Astrocyte (in vitro differentiated cells and primary cell): ENCODE results near the gene TIGAR. TPM values are rescaled to one million over a fixed set of nuclear protein-coding genes. Genes with fewer than 3 reads are reported as not detected.

ENCODE experiments used
- DNase-seq: peaks from one replicate; pipeline ENCODE4 v3.0.0-alpha.2; 2010; ENCODE audit warnings: low read depth
- FAIRE-seq: peaks from 2 replicates; lab custom pipeline; 2011; peaks lifted over from hg19 to GRCh38; lab: Jason Lieb, UNC
- H2AFZ ChIP-seq: 2 replicates; pipeline ENCODE4 v1.6.0; 2012; ENCODE audit warnings: low read depth, low read length, inconsistent platforms
- H3K27ac ChIP-seq: 2 replicates; pipeline ENCODE4 v1.5.1; 2011; ENCODE audit warnings: low read depth, low read length, inconsistent platforms
- H3K27me3 ChIP-seq: 2 replicates; pipeline ENCODE4 v1.6.0; 2011; ENCODE audit warnings: low read length, inconsistent platforms; ENCODE audit not compliant: insufficient read depth
- H3K36me3 ChIP-seq: 2 replicates; pipeline ENCODE4 v1.5.1; 2011; ENCODE audit warnings: low read length, inconsistent platforms; ENCODE audit not compliant: insufficient read depth
- H3K4me1 ChIP-seq: 2 replicates; pipeline ENCODE4 v1.5.1; 2011; ENCODE audit warnings: low read length, inconsistent platforms; ENCODE audit not compliant: insufficient read depth
- H3K4me2 ChIP-seq: 2 replicates; pipeline ENCODE4 v1.6.0; 2012; ENCODE audit warnings: low read length, inconsistent platforms
- H3K4me3 ChIP-seq: 2 replicates; pipeline ENCODE4 v1.5.1; 2011; ENCODE audit warnings: low read depth, mild to moderate bottlenecking, low read length, inconsistent platforms; ENCODE audit not compliant: insufficient read depth
- H3K79me2 ChIP-seq: 2 replicates; pipeline ENCODE4 v1.6.0; 2012; ENCODE audit warnings: mild to moderate bottlenecking, low read length, inconsistent platforms; ENCODE audit not compliant: insufficient read depth
- H3K9ac ChIP-seq: 2 replicates; pipeline ENCODE4 v1.6.0; 2012; ENCODE audit warnings: mild to moderate bottlenecking, low read length, inconsistent platforms
- H3K9me3 ChIP-seq: 2 replicates; pipeline ENCODE4 v1.5.1; 2012; ENCODE audit warnings: low read depth, mild to moderate bottlenecking, low read length, inconsistent platforms; ENCODE audit not compliant: insufficient read depth
- H4K20me1 ChIP-seq: 2 replicates; pipeline ENCODE4 v1.6.0; 2012; ENCODE audit warnings: low read length, inconsistent platforms; ENCODE audit not compliant: insufficient read depth
- H3K27ac Mint-ChIP-seq: one replicate; pipeline ENCODE4 v1.8.0; 2021; ENCODE audit warnings: mild to moderate bottlenecking, mixed read lengths; ENCODE audit not compliant: unreplicated experiment
- H3K27me3 Mint-ChIP-seq: one replicate; pipeline ENCODE4 v1.8.0; 2021; ENCODE audit warnings: low read depth, mixed read lengths; ENCODE audit not compliant: unreplicated experiment
- H3K36me3 Mint-ChIP-seq: one replicate; pipeline ENCODE4 v1.8.0; 2021; ENCODE audit warnings: low read depth, mixed read lengths; ENCODE audit not compliant: unreplicated experiment
- H3K4me1 Mint-ChIP-seq: one replicate; pipeline ENCODE4 v1.8.0; 2021; ENCODE audit warnings: low read depth, mixed read lengths; ENCODE audit not compliant: unreplicated experiment
- H3K4me3 Mint-ChIP-seq: one replicate; pipeline ENCODE4 v1.8.0; 2021; ENCODE audit warnings: mild to moderate bottlenecking, moderate library complexity, mixed read lengths; ENCODE audit not compliant: unreplicated experiment
- H3K9me3 Mint-ChIP-seq: one replicate; pipeline ENCODE4 v1.8.0; 2021; ENCODE audit warnings: mild to moderate bottlenecking, mixed read lengths; ENCODE audit not compliant: unreplicated experiment
- CTCF ChIP-seq: IDR thresholded peaks from 2 replicates; pipeline ENCODE4 v1.5.1; 2011; ENCODE audit warnings: low read depth, mild to moderate bottlenecking, inconsistent platforms, low read length, moderate library complexity; ENCODE audit not compliant: insufficient read depth
- EZH2 ChIP-seq: IDR thresholded peaks from 2 replicates; pipeline ENCODE4 v1.6.1; 2012; ENCODE audit warnings: mild to moderate bottlenecking, low read length, inconsistent platforms; ENCODE audit not compliant: insufficient read depth
- total RNA-seq: library from RNA; stranded (reverse); gene quantifications from 2 replicates; pipeline ENCODE4 v1.2.1, GENCODE V29; 2021

The TIGAR gene
- total RNA-seq, 1 donor from 2014 or later = 91.7 TPM

GRCh38 chr12:4386801-4387200 lies 65.8 kb downstream of the TIGAR start:
- no peak overlapping the region for H3K4me3 ChIP-seq
- no peaks in the 10 kb centered on the region for H3K79me2 ChIP-seq
- TF ChIP-seq EZH2 (no peak), CTCF (no peak)
- no peak overlapping the region for H3K27ac Mint-ChIP-seq
- H3K4me3 Mint-ChIP-seq = no peak overlapping the region
- no peak overlapping the region for H3K4me2 ChIP-seq
- FAIRE-seq (no peak), DNase-seq (no peak)
- H2AFZ ChIP-seq = no peak overlapping the region
- H3K36me3 Mint-ChIP-seq = no peaks in the 10 kb centered on the region
- H3K4me1 Mint-ChIP-seq = no peaks in the 10 kb centered on the region
- peaks cover 3% of the 10 kb centered on the region for H3K9me3 Mint-ChIP-seq
- no peaks in the 10 kb centered on the region for H3K4me1 ChIP-seq
- H3K9me3 ChIP-seq = no peaks in the 10 kb centered on the region
- H3K27me3 ChIP-seq = no peaks in the 10 kb centered on the region
- no peaks in the 10 kb centered on the region for H3K36me3 ChIP-seq
- no peak overlapping the region for H3K9ac ChIP-seq
- H3K27ac ChIP-seq = no peak overlapping the region
- peaks cover 16% of the 10 kb centered on the region for H3K27me3 Mint-ChIP-seq
- H4K20me1 ChIP-seq = no peaks in the 10 kb centered on the region

- H3K4me1 ChIP-seq = no peaks in the 10 kb centered on the region
- H3K36me3 Mint-ChIP-seq = no peaks in the 10 kb centered on the region
- H3K9ac ChIP-seq = no peak overlapping the region
- H3K27me3 ChIP-seq = no peaks in the 10 kb centered on the region
- peaks cover 17% of the 10 kb centered on the region for H3K27me3 Mint-ChIP-seq
- no peak overlapping the region for H3K27ac Mint-ChIP-seq
- H4K20me1 ChIP-seq = no peaks in the 10 kb centered on the region
- no peaks in the 10 kb centered on the region for H3K9me3 ChIP-seq
- no peak overlapping the region for H3K4me3 ChIP-seq
- H3K79me2 ChIP-seq = no peaks in the 10 kb centered on the region
- no peak overlapping the region for H3K27ac ChIP-seq
- FAIRE-seq (no peak), DNase-seq (no peak)
- H3K4me2 ChIP-seq = no peak overlapping the region
- peaks cover 3% of the 10 kb centered on the region for H3K9me3 Mint-ChIP-seq
- H3K4me3 Mint-ChIP-seq = no peak overlapping the region
- TF ChIP-seq EZH2 = no peak
- TF ChIP-seq CTCF = no peak
- no peaks in the 10 kb centered on the region for H3K36me3 ChIP-seq
- peaks cover under 1% of the 10 kb centered on the region for H3K4me1 Mint-ChIP-seq
- H2AFZ ChIP-seq = no peak overlapping the region
Measured at GRCh38 chr12:4387607-4388006, 66.6 kb downstream of the TIGAR start.

- H4K20me1 ChIP-seq = no peaks in the 10 kb centered on the region
- H3K27ac Mint-ChIP-seq = no peak overlapping the region
- no peak overlapping the region for H3K4me3 ChIP-seq
- no peaks in the 10 kb centered on the region for H3K27me3 ChIP-seq
- TF ChIP-seq EZH2 (no peak), CTCF (no peak)
- no peak overlapping the region for H2AFZ ChIP-seq
- H3K27me3 Mint-ChIP-seq = peaks cover 20% of the 10 kb centered on the region
- DNase-seq (no peak), FAIRE-seq (no peak)
- no peak overlapping the region for H3K9ac ChIP-seq
- peaks cover 3% of the 10 kb centered on the region for H3K9me3 Mint-ChIP-seq
- H3K4me2 ChIP-seq = no peak overlapping the region
- H3K4me3 Mint-ChIP-seq = no peak overlapping the region
- no peaks in the 10 kb centered on the region for H3K79me2 ChIP-seq
- peaks cover 2% of the 10 kb centered on the region for H3K4me1 Mint-ChIP-seq
- no peaks in the 10 kb centered on the region for H3K36me3 Mint-ChIP-seq
- no peaks in the 10 kb centered on the region for H3K9me3 ChIP-seq
- no peaks in the 10 kb centered on the region for H3K36me3 ChIP-seq
- H3K4me1 ChIP-seq = no peaks in the 10 kb centered on the region
- no peak overlapping the region for H3K27ac ChIP-seq
Measured at GRCh38 chr12:4388032-4388431, 67.0 kb downstream of the TIGAR start.
